HG03095 (cell line): ENCODE data around the gene B3GNT7.
"Not testable (repeated sequence)": the region's sequence is repeated elsewhere in the genome, so short reads cannot be mapped to it uniquely, and the experiment has no call there.

Experiments used
- ATAC-seq: cut with Tn5 transposase; IDR thresholded peaks from one replicate; pipeline ENCODE4 v1.9.1; 2021; ENCODE audit warnings: moderate library complexity; ENCODE audit not compliant: unreplicated experiment

Gene B3GNT7

GRCh38 chr2:231364961-231365810 lies 30.3 kb upstream of the B3GNT7 start:
- ATAC-seq, result no peak

- ATAC-seq, result no peak
These were observed 28.3 kb upstream of the B3GNT7 start for GRCh38 chr2:231367178-231367577.

GRCh38 chr2:231369580-231370428 lies 25.7 kb upstream of the B3GNT7 start:
- ATAC-seq, result no peak

GRCh38 chr2:231370429-231370748 lies 25.1 kb upstream of the B3GNT7 start:
- ATAC-seq, result no peak

- no peak for ATAC-seq
These were observed 24.6 kb upstream of the B3GNT7 start for GRCh38 chr2:231370749-231371429.

- ATAC-seq, result no peak
These were observed 24.0 kb upstream of the B3GNT7 start for GRCh38 chr2:231371430-231372054.

- ATAC-seq, result no peak
These were observed 23.2 kb upstream of the B3GNT7 start for GRCh38 chr2:231372326-231372725.

- ATAC-seq, result no peak
These were observed 22.3 kb upstream of the B3GNT7 start for GRCh38 chr2:231373184-231373583.

- no peak for ATAC-seq
These were observed 21.6 kb upstream of the B3GNT7 start for GRCh38 chr2:231373786-231374349.

- no peak for ATAC-seq
These were observed 20.7 kb upstream of the B3GNT7 start for GRCh38 chr2:231374771-231375170.

GRCh38 chr2:231375994-231376615 lies 19.4 kb upstream of the B3GNT7 start:
- not testable (repeated sequence) for ATAC-seq

- ATAC-seq, result no peak
These were observed 18.7 kb upstream of the B3GNT7 start for GRCh38 chr2:231376857-231377256.

GRCh38 chr2:231378026-231378722 lies 17.3 kb upstream of the B3GNT7 start:
- no peak for ATAC-seq

GRCh38 chr2:231379266-231380215 lies 16.0 kb upstream of the B3GNT7 start:
- no peak for ATAC-seq

GRCh38 chr2:231380307-231380706 lies 15.2 kb upstream of the B3GNT7 start:
- no peak for ATAC-seq

- no peak for ATAC-seq
These were observed 14.3 kb upstream of the B3GNT7 start for GRCh38 chr2:231380991-231381847.

GRCh38 chr2:231382116-231382515 lies 13.4 kb upstream of the B3GNT7 start:
- no peak for ATAC-seq
